Measurements from ENCODE around the gene MRPL20. TPM values are rescaled to one million over a fixed set of nuclear protein-coding genes. Genes with fewer than 3 reads are reported as not detected.
"Not testable (repeated sequence)": the region's sequence is repeated elsewhere in the genome, so short reads cannot be mapped to it uniquely, and the experiment has no call there.

MRPL20 gene
- total RNA-seq, 1 donor from 2014 or later: 108 TPM

DNA sequence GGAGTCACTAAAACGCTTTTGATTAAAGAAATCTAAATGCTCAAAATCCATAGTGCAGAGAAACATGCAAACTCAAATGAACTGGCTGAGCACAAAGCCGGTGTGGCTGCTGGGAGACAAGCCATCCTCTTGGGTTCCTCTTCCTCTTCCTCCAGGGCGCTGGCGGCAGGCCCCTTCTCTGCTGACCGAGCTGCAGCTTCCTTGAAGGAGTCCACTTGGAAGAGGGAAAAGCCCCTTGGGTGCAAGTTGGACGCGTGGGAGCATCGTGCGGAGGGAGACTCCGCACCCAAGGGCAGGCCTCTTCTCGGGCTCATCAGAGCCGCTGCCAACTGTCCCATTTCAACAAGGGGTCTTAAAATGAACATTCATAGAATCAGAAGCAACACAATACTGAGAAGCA lies 15.9 kb downstream of the MRPL20 start:
- no peaks in the 10 kb centered on the region for H3K27me3 Mint-ChIP-seq
- H3K4me3 Mint-ChIP-seq: no peak overlapping the region
- no peak for DNase-seq (ENCODE audit: extremely low spot score, unreplicated experiment)
- no peak overlapping the region for H3K27ac Mint-ChIP-seq
- TF ChIP-seq, protein P1, sequence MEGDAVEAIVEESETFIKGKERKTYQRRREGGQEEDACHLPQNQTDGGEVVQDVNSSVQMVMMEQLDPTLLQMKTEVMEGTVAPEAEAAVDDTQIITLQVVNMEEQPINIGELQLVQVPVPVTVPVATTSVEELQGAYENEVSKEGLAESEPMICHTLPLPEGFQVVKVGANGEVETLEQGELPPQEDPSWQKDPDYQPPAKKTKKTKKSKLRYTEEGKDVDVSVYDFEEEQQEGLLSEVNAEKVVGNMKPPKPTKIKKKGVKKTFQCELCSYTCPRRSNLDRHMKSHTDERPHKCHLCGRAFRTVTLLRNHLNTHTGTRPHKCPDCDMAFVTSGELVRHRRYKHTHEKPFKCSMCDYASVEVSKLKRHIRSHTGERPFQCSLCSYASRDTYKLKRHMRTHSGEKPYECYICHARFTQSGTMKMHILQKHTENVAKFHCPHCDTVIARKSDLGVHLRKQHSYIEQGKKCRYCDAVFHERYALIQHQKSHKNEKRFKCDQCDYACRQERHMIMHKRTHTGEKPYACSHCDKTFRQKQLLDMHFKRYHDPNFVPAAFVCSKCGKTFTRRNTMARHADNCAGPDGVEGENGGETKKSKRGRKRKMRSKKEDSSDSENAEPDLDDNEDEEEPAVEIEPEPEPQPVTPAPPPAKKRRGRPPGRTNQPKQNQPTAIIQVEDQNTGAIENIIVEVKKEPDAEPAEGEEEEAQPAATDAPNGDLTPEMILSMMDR (conservative IDR thresholded peaks at IDR 0.05): no peak
- no peaks in the 10 kb centered on the region for H3K9me3 Mint-ChIP-seq
- H3K36me3 Mint-ChIP-seq: peaks cover 43% of the 10 kb centered on the region
- no peaks in the 10 kb centered on the region for H3K4me1 Mint-ChIP-seq (ENCODE audit: unreplicated experiment)

DNA sequence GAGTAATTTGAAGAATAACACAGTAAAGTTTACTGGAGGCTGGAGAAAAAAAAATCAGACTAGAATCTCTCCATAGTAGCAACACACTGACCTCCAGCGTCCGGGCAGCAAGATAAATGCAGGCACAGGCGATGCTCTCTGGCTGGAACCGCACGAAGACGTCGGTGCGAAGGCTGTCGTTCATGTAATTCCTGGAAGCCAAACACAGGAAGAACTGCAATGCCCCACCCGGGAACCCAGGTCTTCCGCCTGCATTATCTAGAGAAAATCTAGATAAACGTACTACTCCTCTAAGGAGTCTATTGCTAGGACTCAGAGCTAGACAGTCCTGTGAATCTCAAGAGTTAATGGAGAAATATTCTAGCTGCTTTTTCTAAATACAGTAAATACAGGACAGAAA lies 16.4 kb downstream of the MRPL20 start:
- H3K36me3 Mint-ChIP-seq: peaks cover 43% of the 10 kb centered on the region

DNA sequence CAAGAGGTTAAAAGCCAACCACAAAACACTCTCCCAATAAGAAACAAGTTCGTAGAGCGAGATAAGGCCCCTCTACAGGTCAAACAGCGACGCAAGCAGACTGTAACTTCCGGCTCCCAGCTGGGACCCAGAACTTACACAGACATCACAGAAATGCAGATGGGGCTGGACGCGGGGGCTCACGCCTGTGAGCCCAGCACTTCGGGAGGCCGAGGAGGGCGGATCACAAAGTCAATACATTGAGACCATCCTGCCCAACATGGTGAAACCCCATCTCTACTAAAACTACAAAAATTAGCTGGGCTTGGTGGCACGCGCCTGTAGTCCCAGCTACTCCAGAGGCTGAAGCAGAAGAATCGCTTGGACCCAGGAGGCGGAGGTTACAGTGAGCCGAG lies 19.0 kb downstream of the MRPL20 start:
- Mint-ChIP-seq H3K9me3 (no peaks in the 10 kb centered on the region), H3K4me3 (no peak overlapping the region), H3K27ac (no peak overlapping the region), H3K27me3 (no peaks in the 10 kb centered on the region), H3K36me3 (peaks cover 34% of the 10 kb centered on the region), H3K4me1 (ENCODE audit: unreplicated experiment) (no peaks in the 10 kb centered on the region)
- TF ChIP-seq, protein P1 (conservative IDR thresholded peaks at IDR 0.05): no peak
- no peak for DNase-seq (ENCODE audit: extremely low spot score, unreplicated experiment)

More for the DNA sequence above, 16.4 kb downstream of the MRPL20 start:
- no peak for DNase-seq (ENCODE audit: extremely low spot score, unreplicated experiment)
- Mint-ChIP-seq H3K27me3 (no peaks in the 10 kb centered on the region), H3K4me1 (ENCODE audit: unreplicated experiment) (no peaks in the 10 kb centered on the region), H3K9me3 (no peaks in the 10 kb centered on the region), H3K27ac (no peak overlapping the region), H3K4me3 (no peak overlapping the region)
- TF ChIP-seq, protein P1 (conservative IDR thresholded peaks at IDR 0.05): no peak

DNA sequence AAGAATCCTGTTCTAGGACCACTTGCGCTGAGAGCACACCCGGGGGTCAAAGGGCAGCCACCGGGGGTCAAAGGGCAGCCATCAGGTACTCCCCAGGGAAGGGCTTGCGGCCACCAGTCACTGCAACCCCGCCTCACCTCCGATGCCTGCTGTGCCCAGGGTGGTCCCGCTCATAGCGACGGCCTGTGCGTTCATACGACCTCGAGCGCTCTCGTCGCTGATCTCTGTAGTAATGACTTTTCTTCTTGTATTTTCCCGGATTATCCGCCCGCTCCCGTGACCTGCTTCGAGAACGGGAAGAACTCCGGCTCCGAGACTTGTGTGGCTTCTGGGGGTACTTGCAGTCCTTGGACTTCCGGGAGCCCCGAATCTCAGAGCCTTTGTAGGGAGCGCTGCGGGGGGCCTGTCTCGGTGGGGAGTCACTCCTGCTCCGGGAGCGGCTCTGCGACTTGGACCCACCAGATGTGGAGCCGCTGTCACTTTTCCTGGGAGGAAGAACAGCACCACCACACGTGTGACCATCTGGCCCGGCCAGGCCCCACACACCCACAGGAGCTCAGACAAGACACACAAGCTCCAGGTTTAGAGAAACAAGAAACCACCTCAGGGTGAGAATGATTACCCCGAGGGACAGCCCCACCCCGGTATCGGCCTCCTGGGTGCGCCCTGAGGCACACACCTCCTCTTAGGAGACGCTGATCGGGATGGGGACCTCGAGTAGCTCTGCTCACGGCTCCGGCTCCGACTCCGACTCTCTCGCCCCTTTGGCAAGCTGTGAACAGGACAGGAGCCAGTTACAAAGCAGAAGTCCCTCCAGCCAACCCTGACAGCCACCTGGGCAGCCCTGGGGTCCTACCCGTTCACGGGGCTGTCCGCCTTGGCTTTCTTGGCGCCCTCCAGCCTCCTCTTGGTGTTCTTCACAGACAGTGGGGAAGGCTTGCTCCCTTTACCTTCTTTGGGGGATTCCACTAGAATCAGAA lies 19.7 kb downstream of the MRPL20 start:
- Mint-ChIP-seq H3K9me3 (no peaks in the 10 kb centered on the region), H3K4me3 (no peak overlapping the region), H3K36me3 (peaks cover 32% of the 10 kb centered on the region), H3K27me3 (no peaks in the 10 kb centered on the region), H3K4me1 (ENCODE audit: unreplicated experiment) (no peaks in the 10 kb centered on the region), H3K27ac (no peak overlapping the region)
- DNase-seq (ENCODE audit: extremely low spot score, unreplicated experiment): no peak
- TF ChIP-seq, protein P1 (conservative IDR thresholded peaks at IDR 0.05): no peak

DNA sequence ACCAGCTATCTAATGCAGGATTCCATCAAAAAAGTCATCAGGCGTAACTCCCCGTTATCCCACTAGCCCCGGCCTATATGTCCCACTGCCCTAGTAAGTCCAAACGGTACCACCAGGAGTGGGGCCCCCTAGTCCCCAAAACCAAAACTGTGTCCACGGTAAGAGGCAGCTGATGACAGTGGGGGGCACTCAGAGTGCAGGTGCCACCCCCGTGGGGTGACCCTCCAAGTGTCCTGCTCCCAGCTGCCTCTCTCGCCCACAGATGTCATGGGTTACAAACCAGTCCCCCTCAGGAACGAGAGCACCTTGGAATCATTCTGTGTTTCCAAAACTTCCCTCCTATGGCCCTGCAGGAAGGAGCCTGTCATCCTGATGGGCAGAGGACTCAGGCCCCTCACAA lies 21.2 kb downstream of the MRPL20 start:
- H3K9me3 Mint-ChIP-seq: no peaks in the 10 kb centered on the region
- H3K4me3 Mint-ChIP-seq: no peak overlapping the region
- H3K27ac Mint-ChIP-seq: no peak overlapping the region
- H3K36me3 Mint-ChIP-seq: peaks cover 21% of the 10 kb centered on the region
- no peaks in the 10 kb centered on the region for H3K27me3 Mint-ChIP-seq
- TF ChIP-seq, protein P1 (conservative IDR thresholded peaks at IDR 0.05): no peak
- no peaks in the 10 kb centered on the region for H3K4me1 Mint-ChIP-seq (ENCODE audit: unreplicated experiment)
- DNase-seq (ENCODE audit: extremely low spot score, unreplicated experiment): no peak

DNA sequence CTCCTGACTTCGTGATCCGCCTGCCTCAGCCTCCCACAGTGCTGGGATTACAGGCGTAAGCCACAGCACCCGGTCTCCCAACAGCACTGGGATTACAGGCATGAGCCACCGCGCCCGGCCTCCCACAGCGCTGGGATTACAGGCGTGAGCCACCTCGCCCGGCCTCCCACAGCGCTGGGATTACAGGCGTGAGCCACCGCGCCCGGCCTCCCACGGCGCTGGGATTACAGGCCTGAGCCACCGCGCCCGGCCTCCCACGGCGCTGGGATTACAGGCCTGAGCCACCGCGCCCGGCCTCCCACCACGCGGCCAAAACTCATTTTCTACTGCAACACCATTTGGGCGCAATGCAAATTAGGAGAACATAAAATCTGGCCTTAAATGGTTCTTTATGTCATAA lies 21.8 kb downstream of the MRPL20 start:
- not testable (repeated sequence) for H3K9me3 Mint-ChIP-seq; H3K4me1 Mint-ChIP-seq (ENCODE audit: unreplicated experiment); DNase-seq (ENCODE audit: extremely low spot score, unreplicated experiment); H3K27ac Mint-ChIP-seq; H3K27me3 Mint-ChIP-seq; H3K4me3 Mint-ChIP-seq
- peaks cover 16% of the 10 kb centered on the region for H3K36me3 Mint-ChIP-seq
